Measurements from ENCODE around the gene MYO5C.
A peak's percentile ranks its signal among the peaks of the same experiment; 100 is the strongest.

MYO5C gene

GRCh38 chr15:52208306-52208946 lies 87.2 kb downstream of the MYO5C start:
- peak; percentile 17 for DNase-seq

- no peak for DNase-seq
These were observed 88.4 kb downstream of the MYO5C start for GRCh38 chr15:52207191-52207590.

GRCh38 chr15:52206446-52206845 lies 89.2 kb downstream of the MYO5C start:
- no peak for DNase-seq

GRCh38 chr15:52204657-52205056 lies 90.9 kb downstream of the MYO5C start:
- no peak for DNase-seq

DNA sequence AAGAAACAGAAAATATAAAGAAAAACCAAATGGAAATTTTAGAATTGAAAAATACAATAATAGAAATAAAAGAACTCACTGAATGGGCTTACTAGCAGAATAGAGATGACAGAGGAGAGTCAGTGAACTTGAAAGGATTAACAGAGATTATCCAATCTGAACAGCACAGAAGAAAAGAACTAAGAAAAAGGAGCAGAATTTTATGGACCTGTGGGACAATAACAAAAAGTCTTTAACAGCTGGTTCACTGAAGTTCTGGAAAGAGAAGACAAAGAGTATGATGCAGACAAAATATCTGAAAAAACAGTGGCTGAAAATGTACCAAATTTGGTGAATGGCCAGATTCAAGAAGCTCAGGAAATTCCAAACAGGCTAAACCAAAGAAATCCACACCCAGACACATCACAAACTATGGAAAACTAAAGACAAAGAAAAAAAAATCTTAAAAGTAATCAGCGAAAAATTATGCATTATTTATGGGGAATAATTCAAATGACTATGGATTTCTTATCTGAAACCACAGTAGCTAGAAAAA lies 94.7 kb downstream of the MYO5C start:
- no peak for DNase-seq

DNA sequence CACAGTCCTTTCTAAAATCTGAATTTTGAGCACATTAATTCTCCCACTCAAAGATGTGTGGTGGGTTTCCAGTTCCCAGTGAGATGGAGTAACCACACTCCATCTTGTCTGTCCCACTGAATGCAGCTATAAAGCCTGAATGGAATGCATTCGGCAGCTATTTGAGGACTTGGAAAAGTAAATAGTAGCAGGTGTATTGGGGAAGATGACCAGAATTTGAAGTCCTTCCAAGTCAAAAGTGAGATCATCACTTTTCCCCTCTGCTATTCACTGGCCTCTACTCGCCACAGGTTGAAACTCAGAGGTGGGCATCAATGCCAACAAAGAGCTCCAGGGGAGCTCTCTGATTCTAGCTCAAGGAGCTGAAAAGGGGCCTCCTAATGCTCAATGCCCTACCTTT lies 96.3 kb downstream of the MYO5C start:
- DNase-seq = no peak

DNA sequence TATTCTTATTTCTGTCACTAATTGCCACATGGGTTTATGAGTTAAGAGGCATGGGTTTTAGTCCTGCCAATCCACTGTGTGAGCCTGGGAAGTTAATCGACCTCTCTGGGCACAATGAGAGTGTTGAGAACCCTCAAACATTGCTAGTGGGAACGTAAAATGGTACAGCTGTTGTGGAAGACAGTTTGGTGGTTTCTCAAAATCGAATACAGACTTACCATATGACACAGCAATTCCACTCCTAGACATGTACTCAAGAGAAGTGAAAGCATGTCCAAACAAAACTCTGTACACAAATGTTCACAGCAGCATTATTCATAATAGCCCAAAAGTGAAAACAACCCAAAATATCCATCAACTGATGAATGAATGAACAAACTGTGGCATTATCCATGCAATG lies 98.7 kb downstream of the MYO5C start:
- no peak for DNase-seq

- no peak for DNase-seq
These were observed 101.8 kb downstream of the MYO5C start for GRCh38 chr15:52193791-52194190.

GRCh38 chr15:52193321-52193720 lies 102.3 kb downstream of the MYO5C start:
- DNase-seq = no peak

DNA sequence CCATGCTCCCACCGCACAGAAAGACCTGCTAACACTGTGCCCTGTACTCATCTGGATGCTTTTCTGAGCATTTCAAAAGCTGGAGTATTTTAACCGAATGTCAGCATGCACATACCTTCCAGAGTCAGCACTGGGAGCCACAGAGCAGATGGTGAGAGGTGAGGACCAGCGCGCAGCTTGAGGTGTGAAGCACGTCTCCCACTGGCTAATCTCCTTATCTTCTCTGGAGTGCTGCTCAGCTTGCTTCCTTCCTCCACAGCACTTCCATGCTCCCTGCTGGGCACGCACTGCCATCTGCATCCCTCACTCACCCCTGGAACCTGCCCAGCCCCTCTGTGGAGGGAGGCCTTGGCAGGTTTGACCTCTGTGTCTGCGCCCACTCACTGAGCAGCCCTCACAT lies 104.4 kb downstream of the MYO5C start, which contains the start of gene GNB5:
Gene GNB5 (minus strand): TSS at position 186 of the 400 bp plus-strand sequence. CDS start 6,716 bp downstream, outside the sequence.
- DNase-seq = no peak

- DNase-seq = no peak
These were observed 108.7 kb downstream of the MYO5C start for GRCh38 chr15:52186651-52187486.

GRCh38 chr15:52185151-52185561 lies 110.4 kb downstream of the MYO5C start:
- no peak for DNase-seq

DNA sequence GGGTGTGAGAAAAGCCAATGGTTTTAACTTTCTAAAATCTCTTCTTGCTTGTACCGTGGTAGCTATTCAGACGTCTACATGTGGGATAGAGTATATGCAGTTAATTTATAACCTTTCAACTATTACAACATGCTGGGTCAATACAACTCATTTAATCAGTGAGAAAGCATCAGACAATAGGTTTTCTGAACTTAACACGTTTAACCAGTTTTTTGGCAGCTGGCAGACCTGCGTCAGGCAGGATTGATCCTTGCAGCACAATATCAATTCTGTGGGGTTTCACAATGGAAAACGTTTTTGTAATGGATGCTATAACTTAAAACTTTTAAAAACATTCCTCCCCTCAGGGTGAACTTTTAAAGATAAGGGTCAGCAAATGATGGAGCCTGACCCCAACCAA lies 110.9 kb downstream of the MYO5C start:
- DNase-seq = no peak

GRCh38 chr15:52183562-52184173 lies 111.9 kb downstream of the MYO5C start:
- no peak for DNase-seq

DNA sequence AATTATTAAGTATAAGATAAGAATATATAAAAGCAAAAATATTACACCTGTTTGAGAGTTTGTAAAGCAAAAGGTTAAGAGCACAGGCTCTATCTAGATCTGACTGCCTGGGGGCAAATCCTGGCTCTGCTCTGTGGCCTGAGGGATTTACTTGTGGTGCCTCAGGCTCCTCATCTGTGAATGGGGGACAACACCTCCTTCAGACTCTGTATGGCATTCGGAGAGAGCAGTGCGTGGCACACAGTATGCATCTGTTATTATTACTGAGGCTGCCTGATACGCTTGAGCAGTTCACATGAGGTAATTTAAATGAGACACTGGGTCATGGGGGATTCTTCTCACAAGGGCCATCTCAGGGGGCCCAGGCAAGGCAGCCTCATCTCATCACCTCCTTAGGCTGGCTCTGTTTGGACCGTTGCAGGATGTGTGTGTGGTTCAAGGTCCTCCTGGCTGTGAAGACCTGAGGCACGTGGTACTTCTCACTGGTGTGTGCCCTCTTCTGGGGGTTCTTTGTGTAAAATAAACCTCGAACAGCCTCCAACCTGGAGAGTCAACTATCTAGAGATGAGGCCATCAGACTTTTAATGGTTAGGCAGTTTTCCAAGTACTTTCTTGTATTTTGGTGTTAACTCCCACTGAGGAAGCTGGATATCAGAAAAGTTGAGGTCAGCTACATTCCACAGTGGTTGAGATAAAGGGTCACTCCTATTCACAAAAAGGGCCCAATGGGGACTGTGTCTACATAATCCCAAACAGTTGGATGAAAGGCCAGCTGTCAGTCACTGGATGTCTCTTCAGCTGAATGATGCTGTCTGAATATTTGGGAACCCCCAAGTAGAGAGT lies 113.4 kb downstream of the MYO5C start:
- DNase-seq = no peak

DNA sequence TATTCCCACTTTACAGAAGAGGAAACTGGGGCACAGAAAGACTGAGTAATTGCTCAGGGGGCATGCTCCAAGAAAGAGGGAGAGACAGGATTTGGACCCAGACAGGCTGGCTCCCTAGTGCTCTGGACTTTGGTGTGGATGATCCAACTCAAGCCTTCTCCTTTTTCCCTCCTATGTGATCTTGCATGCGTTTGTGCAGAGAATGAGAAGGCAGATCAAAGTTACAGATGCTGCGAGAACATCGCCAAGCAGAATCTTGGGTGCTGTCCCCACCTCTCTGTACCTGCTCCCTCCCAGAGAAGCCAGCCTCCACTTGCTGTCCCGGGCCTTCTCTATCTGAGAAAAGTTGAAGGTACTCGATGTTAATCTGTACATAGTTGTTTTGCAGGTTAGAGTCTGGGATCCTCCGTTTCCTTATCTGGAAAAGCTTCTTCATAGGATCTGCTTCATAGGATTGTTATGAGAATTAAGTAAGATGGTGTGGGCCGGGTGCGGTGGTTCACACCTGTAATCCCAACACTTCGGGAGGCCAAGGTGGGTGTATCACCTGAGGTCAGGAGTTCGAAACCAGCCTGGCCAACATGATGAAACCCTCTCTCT lies 114.7 kb downstream of the MYO5C start:
- DNase-seq = no peak

- DNase-seq = no peak
These were observed 115.3 kb downstream of the MYO5C start for GRCh38 chr15:52180196-52180835.

DNA sequence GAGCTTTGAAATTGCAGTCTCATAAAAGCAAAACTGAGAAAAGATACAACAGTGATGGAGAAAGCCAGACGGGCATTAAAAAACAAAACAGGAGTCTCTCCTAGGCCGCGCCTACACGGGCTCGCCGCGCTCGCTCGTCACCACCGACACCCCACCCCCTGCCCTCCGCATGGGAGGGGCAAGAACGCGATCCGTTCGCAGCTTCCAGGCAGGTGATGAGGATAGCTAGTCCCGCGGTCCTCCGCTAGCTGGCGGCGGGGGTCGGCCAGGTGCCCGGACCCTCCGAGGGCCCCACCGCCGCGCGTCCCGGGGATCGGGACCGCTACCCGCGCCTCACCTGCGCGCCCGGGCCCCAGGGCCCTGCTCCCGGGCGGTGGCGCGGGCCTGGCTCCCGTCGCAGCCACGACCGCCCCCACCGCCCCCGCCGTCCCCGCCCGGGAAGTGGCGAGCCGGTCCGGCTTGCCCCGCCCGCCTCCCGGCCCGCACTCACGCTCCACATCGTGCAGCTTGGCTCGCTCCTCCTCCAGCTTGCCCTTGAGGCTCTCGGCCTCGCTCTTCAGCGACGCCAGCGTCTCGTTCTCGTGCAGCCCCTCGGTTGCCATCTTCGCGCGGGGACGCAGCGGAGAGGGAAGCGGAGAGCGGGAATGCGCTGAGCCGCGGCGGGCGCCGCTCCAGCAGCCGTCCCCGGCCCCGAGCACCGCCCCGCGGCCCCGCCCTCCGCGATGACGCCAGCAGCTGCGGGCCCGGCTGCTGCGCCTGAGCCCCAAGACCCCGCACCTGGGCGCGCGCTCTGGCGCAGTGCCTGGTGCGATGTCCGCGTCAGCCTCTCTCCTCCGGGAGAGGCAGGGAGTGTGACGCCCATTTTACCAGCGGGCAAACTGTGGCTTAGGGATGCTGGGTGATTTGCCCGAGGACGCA lies 116.1 kb downstream of the MYO5C start:
- DNase-seq = peak; percentile 37

DNA sequence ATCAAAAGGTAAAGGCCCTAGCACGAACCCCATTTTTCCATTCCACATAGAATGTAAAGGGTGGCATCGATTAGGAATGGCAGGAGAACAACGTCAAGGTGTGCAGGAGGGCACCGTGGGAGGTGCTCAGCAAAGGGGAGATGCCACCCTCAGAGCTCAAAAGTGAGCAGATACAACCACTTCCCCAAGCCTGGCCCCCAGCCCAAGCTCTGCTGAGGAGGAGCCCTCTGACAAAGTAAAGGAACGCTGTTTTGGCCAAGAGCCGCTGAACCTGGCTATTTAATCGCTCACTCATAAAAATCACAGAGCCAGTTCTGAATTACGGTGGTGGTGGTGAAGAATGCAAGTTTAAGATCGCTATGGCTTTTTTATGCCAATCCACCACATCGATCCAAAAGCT lies 116.8 kb downstream of the MYO5C start:
- DNase-seq = no peak

DNA sequence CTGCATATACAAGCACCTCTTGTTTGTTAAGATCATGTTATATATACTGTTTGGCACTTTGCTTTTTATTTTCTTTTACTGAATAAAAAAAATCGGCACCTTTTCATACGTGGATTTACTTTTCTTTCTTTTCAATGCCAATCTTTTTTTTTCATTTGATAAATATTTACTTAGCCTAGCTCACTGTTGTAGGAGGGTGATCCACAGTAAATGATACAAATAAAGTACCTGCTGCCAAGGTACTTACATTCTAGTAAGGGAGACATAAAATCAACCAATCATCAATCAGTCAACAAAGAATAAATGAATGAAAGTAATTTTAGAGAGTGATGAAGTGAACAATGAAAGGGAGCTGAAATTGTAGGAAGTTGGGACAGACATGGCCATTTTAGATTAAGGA lies 122.7 kb downstream of the MYO5C start:
- DNase-seq = no peak

DNA sequence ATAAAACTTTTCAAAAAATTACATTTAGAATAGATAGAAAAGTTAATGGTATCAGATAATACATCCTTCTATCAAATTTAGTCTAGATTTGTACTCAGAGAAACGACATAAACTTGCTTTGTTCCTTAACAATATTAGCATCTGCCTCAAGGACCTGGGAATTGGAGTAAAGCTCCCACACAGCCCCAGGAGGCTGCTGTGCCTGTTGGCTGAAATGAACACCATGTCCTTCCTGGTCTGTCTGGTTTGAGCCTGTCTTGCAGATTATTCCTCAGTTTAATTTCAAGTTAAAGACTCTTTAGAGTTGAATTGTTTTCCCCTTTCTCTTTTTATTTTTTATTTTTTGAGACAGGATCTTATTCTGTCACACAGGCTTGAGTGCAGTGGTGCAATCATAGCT lies 123.8 kb downstream of the MYO5C start:
- no peak for DNase-seq

Measured in GOT3 (cell line).